Psoas muscle (tissue), 8 donors: ENCODE data around the gene ATXN2. TPM values are rescaled to one million over a fixed set of nuclear protein-coding genes. Genes with fewer than 3 reads are reported as not detected.

Experiments
- ATAC-seq, 4 donors: fragments of 200-7000 bp; cut with Tn5 transposase; one replicate each; pipeline ENCODE4 v1.9.1; 2020; ENCODE audit warnings: moderate library complexity in 3 of 4, mild to moderate bottlenecking in 2 of 4
- DNase-seq, 2 donors: peaks; one replicate each; pipeline ENCODE4 v3.0.0-alpha.2; 2020
- H3K27ac ChIP-seq: fragments of 200-600 bp; one replicate; pipeline ENCODE4 v1.8.0; 2022
- H3K27me3 ChIP-seq, 3 donors: fragments of 200-600 bp in 1 of 3; one replicate each; pipeline versions ENCODE4 v1.6.1 to v1.8.0; 2013 to 2022; ENCODE audit warnings: low read length in 2 of 3, mild to moderate bottlenecking in 2 of 3, moderate library complexity in 1 of 3; ENCODE audit not compliant: insufficient read depth in 3 of 3
- H3K36me3 ChIP-seq, 2 donors: fragments of 200-600 bp in 1 of 2; one replicate each; pipeline versions ENCODE4 v1.6.1 to v1.8.0; 2013 to 2022; ENCODE audit warnings: low read depth in 1 of 2, mild to moderate bottlenecking in 1 of 2, moderate library complexity in 1 of 2; ENCODE audit not compliant: insufficient read depth in 1 of 2
- H3K4me1 ChIP-seq: fragments of 200-600 bp; one replicate; pipeline ENCODE4 v1.8.0; 2022
- H3K4me3 ChIP-seq: fragments of 200-600 bp; one replicate; pipeline ENCODE4 v1.8.0; 2022; ENCODE audit warnings: mild to moderate bottlenecking
- H3K9me3 ChIP-seq: fragments of 200-600 bp; one replicate; pipeline ENCODE4 v1.8.0; 2022
- CTCF ChIP-seq: fragments of 200-600 bp; IDR thresholded peaks from one replicate; pipeline ENCODE4 v1.8.0; 2022; ENCODE audit warnings: antibody characterized with exemption
- WGBS, 3 donors: extraction: QIAGEN DNeasy Blood & Tissue Kit; methylation state at CpG; one replicate each; pipeline versions ENCODE4 v1.1.6 to v1.1.7; 2013; 5-methylcytosine and 5-hydroxymethylcytosine counted together
- intact Hi-C, 2 donors: fragments of 100-400 bp; cut with DNase I; formaldehyde crosslinking; loops; one replicate each; pipeline versions ENCODE4 v1.11.0 to v1.14.2; 2022
- polyA plus RNA-seq, 3 donors: library from polyadenylated mRNA; stranded (reverse); fragments of 200-250 nt; gene quantifications; one replicate each; pipeline ENCODE4 v1.2.3, GENCODE V29; 2013
- total RNA-seq, 4 donors: library from RNA; stranded (reverse); fragmentation: NEBNext Ultra II Directional in 2 of 4; extraction: Animal tissue kit (Norgen Biotek cat#: 25700) in 2 of 4; gene quantifications; one replicate each; pipeline versions ENCODE4 v1.2.1 to v1.2.4, GENCODE V29; 2021 to 2023
- donor health status: healthy with polysubstance abuse.
- donor health status: DM: no; HTN: no; CAD: no; lungs with moderate emphysema.
- donor health status: Bipolar disorder and iron deficiency.
- donor health status: healthy.
- donor health status: DM: yes; HTN: yes; CAD: no.
- donor health status: DM: no; HTN: no; CAD: no.
- donor health status: DM: no; HTN: no; CAD: no.
- donor health status: DM: yes; HTN: yes; CAD: no.

Gene ATXN2
- total and polyA plus RNA-seq, 7 donors = 17.2 to 39.2 (median 32.9) TPM

- Histone ChIP-seq H3K4me3 (no peak overlapping the region), H3K27me3 (no peaks in the 10 kb centered on the region), H3K36me3 (peaks cover 0 to 4% of the 10 kb centered on the region in 2 donors), H3K27ac (no peak overlapping the region), H3K4me1 (peaks cover 2% of the 10 kb centered on the region), H3K9me3 (no peaks in the 10 kb centered on the region)
- DNase-seq = no peak
- no peak for ATAC-seq
- TF ChIP-seq CTCF = no peak
- 97 to 98% (median 97%) methylated on average over 12 of the region's 12 CpGs for WGBS, 3 donors
- intact Hi-C loops = no loop called here
Observed at GRCh38 chr12:111582133-111582747, 16.9 kb downstream of the ATXN2 start.

DNA sequence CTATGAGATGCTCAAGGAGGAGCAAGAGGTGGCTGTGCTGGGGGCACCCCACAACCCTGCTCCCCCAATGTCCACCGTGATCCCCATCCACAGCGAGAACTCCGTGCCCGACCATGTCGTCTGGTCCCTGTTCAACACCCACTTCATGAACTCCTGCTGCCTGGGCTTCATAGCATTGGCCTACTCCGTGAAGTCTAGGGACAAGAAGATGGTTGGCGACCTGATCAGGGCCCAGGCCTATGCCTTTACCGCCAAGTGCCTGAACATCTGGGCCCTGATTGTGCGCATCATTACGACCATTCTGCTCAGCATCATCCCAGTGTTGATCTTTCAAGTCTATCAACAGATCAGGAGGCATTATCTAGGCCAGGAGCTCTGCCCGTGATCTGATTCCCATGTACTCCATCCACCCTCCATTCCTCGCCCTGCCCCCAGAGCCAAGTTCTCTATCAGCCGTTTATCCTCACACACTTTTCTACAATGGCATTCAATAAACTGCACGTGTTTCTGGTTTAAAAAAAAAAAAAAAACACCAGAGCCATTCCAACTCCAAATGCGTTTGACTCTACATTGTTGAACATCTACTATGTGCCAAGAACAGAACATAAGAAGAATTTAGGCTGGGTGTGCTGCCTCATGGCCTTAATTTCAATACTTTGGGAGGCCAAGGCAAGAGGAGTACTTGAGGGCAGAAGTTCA, 17.5 kb downstream of the ATXN2 start:
- no peaks in the 10 kb centered on the region for H3K4me1 ChIP-seq
- H3K4me3 ChIP-seq = no peak overlapping the region
- intact Hi-C loops = no loop called here
- DNase-seq (no peak), ATAC-seq (no peak)
- TF ChIP-seq CTCF = no peak
- H3K36me3 ChIP-seq = peaks cover 0 to 4% of the 10 kb centered on the region in 2 donors
- no peak overlapping the region for H3K27ac ChIP-seq
- WGBS, 3 donors = 82 to 87% (median 85%) methylated on average over 15 of the region's 15 CpGs
- no peaks in the 10 kb centered on the region for H3K9me3 ChIP-seq
- no peaks in the 10 kb centered on the region for H3K27me3 ChIP-seq

GRCh38 chr12:111580737-111581136, 18.4 kb downstream of the ATXN2 start:
- Histone ChIP-seq H3K4me1 (no peaks in the 10 kb centered on the region), H3K27me3 (no peaks in the 10 kb centered on the region), H3K4me3 (no peak overlapping the region), H3K9me3 (no peaks in the 10 kb centered on the region), H3K36me3 (peaks cover 0 to 4% of the 10 kb centered on the region in 2 donors), H3K27ac (no peak overlapping the region)
- no peak for ATAC-seq
- 88 to 94% (median 94%) methylated on average over 7 of the region's 7 CpGs for WGBS, 3 donors
- intact Hi-C loops = no loop called here
- TF ChIP-seq CTCF = no peak
- DNase-seq = no peak

- ATAC-seq (no peak), DNase-seq (no peak)
- H3K4me1 ChIP-seq = no peaks in the 10 kb centered on the region
- WGBS, 3 donors = 92 to 96% (median 93%) methylated on average over 3 of the region's 3 CpGs
- peaks cover 0 to 4% of the 10 kb centered on the region in 2 donors for H3K36me3 ChIP-seq
- no peak for TF ChIP-seq CTCF
- no peak overlapping the region for H3K4me3 ChIP-seq
- H3K9me3 ChIP-seq = no peaks in the 10 kb centered on the region
- H3K27ac ChIP-seq = no peak overlapping the region
- no peaks in the 10 kb centered on the region for H3K27me3 ChIP-seq
- intact Hi-C loops = no loop called here
Observed at GRCh38 chr12:111580119-111580425, 19.0 kb downstream of the ATXN2 start.

GRCh38 chr12:111578971-111579340, 20.2 kb downstream of the ATXN2 start:
- DNase-seq = no peak
- no peak for ATAC-seq
- Histone ChIP-seq H3K9me3 (no peaks in the 10 kb centered on the region), H3K27me3 (no peaks in the 10 kb centered on the region), H3K4me3 (no peak overlapping the region), H3K27ac (no peak overlapping the region), H3K36me3 (peaks cover 0 to 4% of the 10 kb centered on the region in 2 donors), H3K4me1 (no peaks in the 10 kb centered on the region)
- intact Hi-C loops = no loop called here
- WGBS, 3 donors = 88 to 94% (median 93%) methylated on average over 2 of the region's 2 CpGs
- TF ChIP-seq CTCF = no peak
